Activated CD4-positive, alpha-beta T cell treated with anti-CD3 and anti-CD28 coated beads for 1 hour (primary cell): ENCODE results near the gene ZC3H7B.
A peak's percentile ranks its signal among the peaks of the same experiment; 100 is the strongest.
"Not testable (repeated sequence)": the region's sequence is repeated elsewhere in the genome, so short reads cannot be mapped to it uniquely, and the experiment has no call there.

Experiments used
- DNase-seq: peaks from one replicate; pipeline ENCODE4 v3.0.0-alpha.2; 2020

The ZC3H7B gene

DNA sequence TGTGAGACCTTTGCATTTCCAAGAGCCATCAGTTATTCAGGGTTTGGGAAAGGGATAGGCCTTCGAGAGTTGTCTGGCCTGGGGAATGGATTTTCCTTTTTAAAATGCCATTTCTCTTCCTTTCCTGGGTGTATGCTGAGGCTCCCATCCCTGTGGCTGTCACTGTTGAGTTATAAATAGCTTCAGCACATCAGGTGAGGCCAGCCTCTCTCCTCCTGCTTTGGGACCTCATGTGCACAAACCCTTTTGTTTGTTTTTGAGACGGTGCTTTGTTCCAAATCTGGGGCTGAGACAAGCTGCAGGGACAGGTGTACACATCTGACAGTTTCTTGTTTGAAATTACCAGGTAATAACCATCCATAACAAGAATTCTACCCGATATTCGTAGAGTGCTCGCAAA lies 81.8 kb downstream of the ZC3H7B start:
- no peak for DNase-seq

DNA sequence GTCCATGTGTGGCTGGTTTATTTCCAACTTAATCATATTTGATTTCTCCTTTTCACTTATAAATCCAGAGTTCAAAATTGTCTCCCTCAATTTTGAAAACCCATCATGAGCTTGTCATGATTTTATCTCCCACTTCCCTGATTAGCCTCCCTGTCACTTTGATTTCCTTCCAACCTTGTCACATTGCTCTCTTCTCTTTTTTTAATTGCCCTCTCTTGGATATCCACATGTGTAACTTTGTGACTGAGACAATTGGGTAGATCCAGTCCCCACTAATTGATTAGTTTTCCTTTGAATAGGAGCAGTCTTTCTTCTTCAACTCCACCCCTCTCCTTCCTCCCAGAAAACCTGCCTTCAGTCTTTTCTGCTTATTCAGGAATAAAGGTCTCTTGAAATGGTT lies 82.8 kb downstream of the ZC3H7B start:
- DNase-seq, result no peak

DNA sequence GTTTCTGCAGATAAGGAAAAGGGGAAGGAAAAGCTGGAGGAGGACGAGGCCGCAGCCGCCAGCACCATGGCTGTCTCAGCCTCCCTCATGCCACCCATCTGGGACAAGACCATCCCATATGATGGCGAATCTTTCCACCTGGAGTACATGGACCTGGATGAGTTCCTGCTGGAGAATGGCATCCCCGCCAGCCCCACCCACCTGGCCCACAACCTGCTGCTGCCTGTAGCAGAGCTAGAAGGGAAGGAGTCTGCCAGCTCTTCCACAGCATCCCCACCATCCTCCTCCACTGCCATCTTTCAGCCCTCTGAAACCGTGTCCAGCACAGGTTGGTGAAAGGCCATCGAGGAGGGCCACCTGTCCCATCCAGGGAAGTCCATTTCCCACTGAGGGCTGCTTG lies 86.0 kb downstream of the ZC3H7B start:
- no peak for DNase-seq

DNA sequence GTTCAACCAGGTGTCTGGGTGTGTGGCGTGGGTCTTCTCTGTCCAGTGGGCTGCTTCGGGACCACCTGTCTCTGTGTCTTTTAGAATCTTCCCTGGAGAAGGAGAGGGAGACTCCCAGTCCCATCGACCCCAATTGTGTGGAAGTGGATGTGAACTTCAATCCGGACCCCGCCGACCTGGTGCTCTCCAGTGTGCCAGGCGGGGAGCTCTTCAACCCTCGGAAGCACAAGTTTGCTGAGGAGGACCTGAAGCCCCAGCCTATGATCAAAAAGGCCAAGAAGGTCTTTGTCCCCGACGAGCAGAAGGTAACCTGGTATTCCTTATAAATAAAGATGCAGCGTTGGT lies 92.7 kb downstream of the ZC3H7B start:
- DNase-seq, result no peak

DNA sequence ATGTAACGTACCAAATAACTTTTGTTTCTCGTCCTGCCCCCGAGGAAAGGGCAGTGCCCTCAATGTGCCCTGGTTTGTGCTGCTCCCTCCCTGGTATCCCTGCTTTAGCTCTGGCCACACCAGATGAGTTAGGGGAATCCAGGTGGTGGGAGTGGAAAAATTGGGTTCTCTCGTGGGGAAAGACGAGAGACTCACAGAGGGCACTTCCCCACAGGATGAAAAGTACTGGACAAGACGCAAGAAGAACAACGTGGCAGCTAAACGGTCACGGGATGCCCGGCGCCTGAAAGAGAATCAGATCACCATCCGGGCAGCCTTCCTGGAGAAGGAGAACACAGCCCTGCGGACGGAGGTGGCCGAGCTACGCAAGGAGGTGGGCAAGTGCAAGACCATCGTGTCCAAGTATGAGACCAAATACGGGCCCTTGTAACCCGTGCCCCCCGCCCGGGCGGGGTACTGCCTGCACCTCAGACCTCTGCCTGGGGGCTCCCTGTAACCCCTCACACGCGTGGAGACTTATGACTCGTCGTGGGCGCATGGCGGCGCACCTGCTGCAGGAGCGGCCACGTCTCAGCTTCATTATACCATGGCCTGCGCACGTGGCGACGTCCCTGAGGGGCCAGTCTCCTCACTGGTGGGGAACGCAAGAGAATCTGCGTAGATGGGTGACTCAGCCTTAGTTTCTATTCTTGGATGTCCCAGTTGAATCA lies 94.4 kb downstream of the ZC3H7B start:
- no peak for DNase-seq

DNA sequence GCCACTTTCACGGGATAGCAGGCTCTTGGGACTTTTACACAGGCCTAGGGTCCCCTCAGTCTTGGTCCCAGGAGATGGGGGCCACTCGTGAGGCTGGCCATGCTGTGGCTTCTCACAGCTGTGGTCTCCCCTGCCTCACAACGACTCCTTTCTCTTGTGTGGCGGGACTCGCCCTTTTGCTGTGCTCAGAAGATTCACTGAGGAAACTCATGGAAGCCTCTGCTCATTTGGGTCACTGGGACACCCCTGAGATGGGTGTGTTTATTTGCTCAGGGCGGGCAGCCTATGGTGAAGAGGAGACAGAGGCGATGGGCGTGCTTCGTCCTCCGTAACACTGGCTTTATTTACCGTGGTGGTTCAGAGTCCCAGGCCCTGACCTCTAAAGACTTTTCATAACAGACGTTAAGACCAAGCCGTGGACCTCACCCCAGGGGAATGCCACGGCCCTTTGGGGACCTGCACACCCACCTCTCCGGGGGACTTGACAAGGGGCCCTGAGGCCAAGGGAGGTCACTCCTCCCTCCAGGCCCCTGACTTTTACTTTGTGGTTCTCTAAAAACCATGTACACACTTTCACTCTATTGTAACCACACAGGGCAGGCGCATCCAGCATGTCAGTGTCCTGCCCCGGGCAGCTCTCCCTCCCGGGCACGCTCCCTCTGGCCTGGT lies 96.0 kb downstream of the ZC3H7B start:
- no peak for DNase-seq

DNA sequence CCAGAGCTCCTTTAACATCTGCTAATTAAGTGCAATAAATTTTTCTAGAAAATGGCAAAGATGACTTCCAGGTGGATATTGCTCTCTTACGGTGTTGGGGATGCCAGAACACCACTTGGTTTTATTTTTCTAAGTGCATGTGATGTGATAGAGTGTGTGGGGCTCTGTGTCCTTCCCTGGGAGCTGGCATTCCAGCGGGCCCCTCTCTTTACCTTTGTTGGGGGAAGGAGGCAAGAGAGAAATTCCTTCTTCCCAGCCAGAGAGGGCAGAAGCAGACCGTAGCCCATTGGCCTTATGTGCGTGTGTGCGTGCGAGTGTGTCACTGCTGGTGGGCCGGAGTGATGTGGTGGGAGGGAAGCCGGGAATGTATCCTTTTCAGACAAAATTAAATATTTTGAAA lies 97.6 kb downstream of the ZC3H7B start:
- no peak for DNase-seq

DNA sequence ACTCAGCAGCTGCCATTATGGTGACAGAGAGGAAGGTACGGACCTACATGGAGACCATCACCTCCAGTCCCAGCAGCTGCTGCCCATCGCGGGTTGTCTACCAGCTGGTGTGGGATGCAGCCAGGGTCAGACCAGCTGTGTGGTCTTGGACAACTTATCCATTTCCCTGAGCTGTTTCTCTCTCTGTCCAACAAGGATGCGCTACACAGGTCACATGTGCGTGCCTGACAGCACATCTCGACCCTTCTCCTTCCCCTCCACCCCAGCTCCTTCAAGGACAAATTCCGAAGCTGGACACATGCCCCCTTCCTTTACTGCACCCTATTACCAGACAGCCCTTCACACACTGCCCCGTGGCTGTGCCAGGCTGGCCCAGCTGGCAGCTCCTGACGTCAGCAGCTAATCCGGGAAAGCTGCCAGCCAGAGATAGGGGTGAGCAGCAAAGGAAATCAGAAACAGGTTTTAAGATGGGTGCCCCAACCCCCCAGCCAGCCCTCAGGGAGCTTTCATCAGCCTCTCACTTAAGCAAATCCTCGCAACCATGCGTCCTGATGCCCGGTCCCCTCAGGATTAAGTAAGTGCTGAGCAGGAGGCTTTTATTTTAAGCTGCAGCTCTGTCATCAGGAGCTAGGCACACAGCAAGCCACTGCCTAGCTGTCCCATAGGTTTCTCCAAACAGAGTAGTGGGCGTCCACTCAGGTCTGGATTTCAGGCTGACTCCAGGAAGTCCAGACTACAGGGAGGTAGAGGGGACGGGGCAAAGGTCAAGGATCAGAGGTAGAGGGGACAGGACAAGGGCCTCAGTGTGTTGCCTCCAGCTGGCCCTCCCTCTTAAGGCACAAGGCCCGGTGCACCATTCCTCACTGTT lies 100.7 kb downstream of the ZC3H7B start:
- DNase-seq, result no peak

DNA sequence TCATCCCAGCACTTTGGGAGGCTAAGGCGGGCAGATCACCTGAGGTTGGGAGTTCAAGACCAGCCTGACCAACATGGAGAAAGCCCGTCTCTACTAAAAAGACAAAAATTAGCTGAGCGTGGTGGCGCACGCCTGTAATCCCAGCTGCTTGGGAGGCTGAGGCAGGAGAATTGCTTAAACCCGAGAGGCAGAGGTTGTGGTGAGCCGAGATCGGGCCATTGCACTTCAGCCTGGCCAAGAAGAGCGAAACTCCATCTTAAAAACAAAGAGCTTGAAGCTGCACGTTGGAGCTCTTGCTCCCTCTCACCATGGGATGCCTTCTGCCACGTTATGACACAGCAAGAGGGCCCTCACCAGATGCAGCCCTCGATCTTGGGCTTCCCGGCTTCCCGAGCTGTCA lies 101.5 kb downstream of the ZC3H7B start:
- not testable (repeated sequence) for DNase-seq

DNA sequence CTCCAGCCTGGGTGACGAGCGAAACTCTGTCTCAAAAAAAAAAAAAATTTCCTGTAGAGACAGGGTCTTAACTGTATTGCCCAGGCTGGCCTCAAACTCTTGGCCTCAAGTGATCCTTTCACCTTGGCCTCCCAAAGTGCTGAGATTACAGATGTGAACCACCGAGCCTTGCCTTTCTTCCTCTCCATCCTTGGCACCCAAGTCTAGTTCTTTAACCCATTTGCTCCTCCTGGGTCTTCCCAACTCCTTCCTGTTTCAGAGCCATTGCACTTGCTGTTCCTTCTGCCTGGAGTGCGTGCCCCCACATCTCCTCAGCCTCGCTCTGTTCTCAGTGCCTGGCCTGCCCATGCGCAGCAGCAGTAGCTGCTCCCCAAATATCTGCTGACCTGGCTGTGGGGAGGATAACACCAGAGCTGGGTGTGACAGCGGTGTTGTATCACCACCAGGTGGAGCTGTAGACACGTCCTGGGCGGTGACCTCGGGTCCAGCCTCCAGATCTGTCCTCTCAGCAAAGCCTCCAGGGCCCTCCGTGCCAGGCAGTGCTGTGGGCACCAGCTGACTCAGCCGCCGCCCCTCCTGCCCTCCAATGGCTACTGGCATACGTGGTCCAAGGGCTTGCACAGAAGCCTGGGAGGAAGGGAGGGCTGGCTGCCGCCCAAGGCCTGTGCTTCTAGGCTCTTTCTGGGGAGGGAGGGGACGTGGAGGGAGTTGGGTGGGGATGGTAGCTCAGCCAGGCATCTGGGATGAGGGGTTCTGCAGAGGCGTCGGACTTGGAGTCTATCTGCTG lies 102.4 kb downstream of the ZC3H7B start:
- peak; percentile 74 for DNase-seq

DNA sequence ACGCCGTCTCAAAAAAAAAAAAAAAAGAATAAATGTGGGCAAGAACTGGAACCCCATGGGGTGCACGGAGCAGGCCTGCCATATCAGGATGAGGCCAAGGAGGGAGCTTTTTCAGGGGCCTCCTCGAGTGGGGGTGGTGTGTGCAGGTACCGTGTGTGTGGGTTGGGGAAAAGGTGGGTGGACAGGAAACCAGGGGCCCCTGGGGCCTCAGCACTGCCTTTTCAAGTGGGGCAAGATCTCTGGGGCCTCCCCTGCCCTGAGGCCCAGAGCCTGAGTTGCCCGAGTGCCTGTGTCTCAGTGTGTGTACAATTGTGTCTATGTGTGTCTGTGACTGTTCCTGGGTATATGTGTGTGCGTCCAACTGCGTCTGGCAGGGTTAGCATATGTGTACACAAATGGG lies 104.3 kb downstream of the ZC3H7B start:
- DNase-seq, result no peak

DNA sequence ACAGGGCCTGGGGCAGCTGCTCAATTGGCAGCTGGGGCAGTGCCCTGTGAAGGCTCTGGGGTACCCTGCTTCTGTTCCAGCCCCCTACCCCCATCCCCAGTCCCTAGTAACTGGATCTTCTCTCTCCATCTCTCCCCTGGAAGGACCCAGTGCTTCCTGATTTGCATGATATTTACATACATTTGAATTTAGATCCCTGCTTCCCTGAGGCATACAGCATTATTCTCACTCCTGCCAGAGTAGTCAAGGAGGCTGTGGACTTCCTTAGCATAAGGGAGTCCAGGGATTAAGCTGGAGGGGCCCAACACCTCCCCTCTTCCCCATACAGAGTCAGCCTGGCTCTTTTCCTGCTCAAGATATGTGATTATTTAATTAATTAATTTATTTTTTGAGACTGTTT lies 105.1 kb downstream of the ZC3H7B start:
- DNase-seq, result no peak

DNA sequence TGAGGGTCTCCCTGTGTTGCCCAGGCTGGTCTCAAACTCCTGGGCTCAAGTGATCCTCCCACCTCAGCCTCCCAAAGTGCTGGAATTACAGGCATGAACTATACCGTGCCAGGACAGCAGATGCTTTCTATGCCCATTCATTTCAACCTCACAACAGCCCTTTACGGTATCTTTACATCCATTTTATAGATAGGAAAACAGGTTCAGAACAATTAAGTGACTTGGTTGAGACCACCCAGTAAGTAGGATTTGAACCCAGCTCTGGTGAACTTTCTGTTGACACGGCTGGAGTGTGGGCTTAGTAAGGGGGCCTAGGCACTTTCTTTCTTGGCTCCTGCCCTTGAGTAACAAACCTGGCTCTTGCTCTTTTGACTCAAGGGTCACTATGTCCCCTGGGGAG lies 106.1 kb downstream of the ZC3H7B start:
- no peak for DNase-seq

DNA sequence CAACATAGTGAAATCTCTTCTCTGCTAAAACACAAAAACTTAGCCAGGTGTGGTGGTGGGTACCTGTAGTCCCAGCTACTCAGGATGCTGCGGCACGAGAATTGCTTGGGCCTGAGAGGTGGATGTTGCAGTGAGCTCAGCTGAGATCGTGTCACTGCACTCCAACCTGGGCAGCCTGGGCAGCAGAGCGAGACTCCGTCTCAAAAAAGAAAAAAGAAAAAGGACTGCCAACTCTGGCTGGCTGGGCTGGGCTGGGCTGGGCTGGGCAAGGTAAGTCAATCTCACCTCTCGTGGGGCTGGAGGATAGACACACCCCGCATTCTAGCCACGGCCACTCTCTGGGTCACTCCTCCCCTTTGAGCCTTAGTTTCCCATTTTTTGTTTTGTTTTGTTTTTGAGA lies 107.3 kb downstream of the ZC3H7B start:
- no peak for DNase-seq
